ENCODE results near the gene ZBTB7C. TPM values are rescaled to one million over a fixed set of nuclear protein-coding genes. Genes with fewer than 3 reads are reported as not detected.

Gene ZBTB7C
- total and polyA plus RNA-seq, 2 of the 8 experiments (the other 6 are each of a cell fraction or from before 2014, with no cell fraction given): 0.15 to 0.45 TPM

GRCh38 chr18:48293954-48294898 is 115.0 kb downstream of the ZBTB7C start:
- H2AFZ ChIP-seq (ENCODE audit: low read length): no peak overlapping the region
- no peaks in the 10 kb centered on the region for H4K20me1 ChIP-seq (replicated peaks in 1 of 2; ENCODE audit: control insufficient read depth in 1 of 2, insufficient read depth in 2 of 2, low read length in 2 of 2)
- H2BK120ac ChIP-seq (replicated peaks; ENCODE audit: low read depth, low read length): no peak overlapping the region
- H4K91ac ChIP-seq (replicated peaks; ENCODE audit: insufficient read length, low read length): no peak overlapping the region
- ChIA-PET POLR2A (ENCODE audit: partially characterized antibody) (no interaction called here), CTCF (ENCODE audit: partially characterized antibody) (interaction anchor here (0.7 to 3.5 kb wide), 44 partner anchors 8 to 258 kb away, joined by 3 to 28 read pairs (median 4); no protein-coding TSS in a partner anchor)
- no peak overlapping the region for H3K14ac ChIP-seq (ENCODE audit: insufficient read length)
- no peak overlapping the region for H3K4ac ChIP-seq (replicated peaks; ENCODE audit: insufficient read length, low read depth, low read length)
- peaks cover 0 to 17% (median 5%) of the 10 kb centered on the region in 4 experiments; a peak in 5 of 7 replicates for H3K4me1 ChIP-seq (replicated peaks in 1 of 4; ENCODE audit: control insufficient read depth in 3 of 4, insufficient read depth in 4 of 4, low read length in 3 of 4)
- H2AK5ac ChIP-seq (ENCODE audit: low read depth, low read length): no peak overlapping the region
- no peak overlapping the region for H2BK5ac ChIP-seq (ENCODE audit: low read depth, low read length)
- no peaks in the 10 kb centered on the region for H3K79me2 ChIP-seq (ENCODE audit: control insufficient read depth in 1 of 2, insufficient read depth in 2 of 2, low read length in 2 of 2)
- H4K8ac ChIP-seq (ENCODE audit: extremely low read depth, insufficient read depth, low read length): no peak overlapping the region
- H3K27ac ChIP-seq (ENCODE audit: low read depth, low read length): no peak overlapping the region
- DNase-seq (ENCODE audit: low read depth in 1 of 2, low spot score in 2 of 2): peak in 1 of 2 experiments; percentile 44
- H3K9me3 ChIP-seq (ENCODE audit: insufficient read depth in 2 of 2, low read depth in 1 of 2, low read length in 1 of 2): no peaks in the 10 kb centered on the region
- no peak overlapping the region for H3K9ac ChIP-seq (replicated peaks in 1 of 4; ENCODE audit: extremely low read depth in 1 of 4, low read depth in 3 of 4, low read length in 3 of 4)
- no peak overlapping the region for H2BK20ac ChIP-seq (ENCODE audit: low read length)
- no peak overlapping the region for H3K56ac ChIP-seq (replicated peaks; ENCODE audit: insufficient read length, low read depth, low read length)
- H2BK12ac ChIP-seq (ENCODE audit: low read depth, low read length): no peak overlapping the region
- H3K36me3 ChIP-seq (ENCODE audit: control insufficient read depth in 2 of 4, insufficient read depth in 4 of 4, low read length in 3 of 4): no peaks in the 10 kb centered on the region
- no peaks in the 10 kb centered on the region for H3K23me2 ChIP-seq (ENCODE audit: low read depth, low read length)
- H3K18ac ChIP-seq (ENCODE audit: extremely low read depth, low read length): no peak overlapping the region
- no peak overlapping the region for H3K23ac ChIP-seq (ENCODE audit: insufficient read length)
- no peaks in the 10 kb centered on the region for H3K27me3 ChIP-seq (replicated peaks in 1 of 4; ENCODE audit: control insufficient read depth in 3 of 4, extremely low read depth in 1 of 4, insufficient read depth in 3 of 4, low read length in 3 of 4)
- no peak overlapping the region for H4K5ac ChIP-seq (ENCODE audit: insufficient read length, low read depth, low read length)
- H2BK15ac ChIP-seq (ENCODE audit: low read length): no peak overlapping the region
- no peak overlapping the region for H3K4me3 ChIP-seq (ENCODE audit: extremely low read depth in 1 of 4, insufficient read depth in 2 of 4, low read depth in 3 of 4, low read length in 4 of 4)
- no peak for FAIRE-seq
- WGBS, 2 experiments (ENCODE audit: extremely low coverage in 1 of 2, insufficient coverage in 1 of 2, insufficient read length in 1 of 2, insufficient replicate concordance in 2 of 2, low coverage in 1 of 2, low lambda C conversion rate in 2 of 2, missing lambda C conversion rate in 1 of 2): 86% methylated on average over 16 of the region's 16 CpGs; no CpG with 5 or more reads in 1 of the 2 experiments
- no peaks in the 10 kb centered on the region for H3K79me1 ChIP-seq (ENCODE audit: low read depth, low read length)
- no peak overlapping the region for H3K4me2 ChIP-seq (ENCODE audit: insufficient read depth in 1 of 2, low read depth in 2 of 2, low read length in 2 of 2)
- TF ChIP-seq RAD21 (IDR thresholded peaks at IDR 0.05 in 1 of 2, conservative IDR thresholded peaks at IDR 0.05 in 1 of 2; ENCODE audit: low read depth in 2 of 2, low read length in 2 of 2): no peak
- no peak for TF ChIP-seq CREB1 (IDR thresholded peaks at IDR 0.05)
- no peak for TF ChIP-seq CHD2 (IDR thresholded peaks at IDR 0.05; ENCODE audit: low read length)
- TF ChIP-seq RBBP5 (IDR thresholded peaks at IDR 0.05; ENCODE audit: borderline replicate concordance, low read depth, low read length): no peak
- no peak for TF ChIP-seq POU5F1 (IDR thresholded peaks at IDR 0.05; ENCODE audit: low read depth, low read length)
- TF ChIP-seq NANOG (IDR thresholded peaks at IDR 0.05; ENCODE audit: insufficient read depth, low read depth, low read length, poor library complexity, severe bottlenecking): no peak
- no peak for TF ChIP-seq USF2 (IDR thresholded peaks at IDR 0.05; ENCODE audit: low read length)
- TF ChIP-seq GABPA (IDR thresholded peaks at IDR 0.05; ENCODE audit: borderline replicate concordance, insufficient read depth, low read length): no peak
- no peak for TF ChIP-seq PHF8 (conservative IDR thresholded peaks at IDR 0.05; ENCODE audit: low read depth, low read length)
- TF ChIP-seq SAP30 (IDR thresholded peaks at IDR 0.05; ENCODE audit: insufficient read depth, insufficient replicate concordance, low read length): no peak
